ENCODE data around the gene C1orf87.

The C1orf87 gene, protein sequence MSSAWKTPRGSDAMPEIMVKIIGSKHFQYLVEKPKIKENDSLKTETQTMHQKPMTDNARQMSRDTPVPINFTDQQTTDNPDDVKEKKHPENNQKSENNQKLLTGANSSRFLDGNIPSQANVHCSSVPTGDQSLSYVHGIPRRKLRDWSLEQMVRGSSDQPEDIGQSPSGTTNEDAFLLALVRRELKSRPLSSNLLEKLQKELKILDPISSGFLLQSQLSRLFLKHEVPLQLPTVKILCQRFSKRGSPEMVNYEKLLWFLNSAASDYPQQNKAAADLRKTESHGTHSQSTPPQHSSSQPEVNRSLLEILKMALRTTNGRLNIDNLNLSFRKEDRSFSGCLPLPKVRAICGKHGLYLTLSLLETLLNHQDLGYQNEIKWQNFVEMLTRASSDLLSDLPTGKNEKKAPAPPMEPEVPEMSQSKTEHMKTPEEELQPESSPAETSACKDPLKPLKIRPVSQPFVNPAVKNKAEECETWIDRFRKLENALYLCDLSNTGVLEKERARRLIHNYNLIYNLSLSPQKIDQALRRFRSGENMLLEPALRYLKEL

DNA sequence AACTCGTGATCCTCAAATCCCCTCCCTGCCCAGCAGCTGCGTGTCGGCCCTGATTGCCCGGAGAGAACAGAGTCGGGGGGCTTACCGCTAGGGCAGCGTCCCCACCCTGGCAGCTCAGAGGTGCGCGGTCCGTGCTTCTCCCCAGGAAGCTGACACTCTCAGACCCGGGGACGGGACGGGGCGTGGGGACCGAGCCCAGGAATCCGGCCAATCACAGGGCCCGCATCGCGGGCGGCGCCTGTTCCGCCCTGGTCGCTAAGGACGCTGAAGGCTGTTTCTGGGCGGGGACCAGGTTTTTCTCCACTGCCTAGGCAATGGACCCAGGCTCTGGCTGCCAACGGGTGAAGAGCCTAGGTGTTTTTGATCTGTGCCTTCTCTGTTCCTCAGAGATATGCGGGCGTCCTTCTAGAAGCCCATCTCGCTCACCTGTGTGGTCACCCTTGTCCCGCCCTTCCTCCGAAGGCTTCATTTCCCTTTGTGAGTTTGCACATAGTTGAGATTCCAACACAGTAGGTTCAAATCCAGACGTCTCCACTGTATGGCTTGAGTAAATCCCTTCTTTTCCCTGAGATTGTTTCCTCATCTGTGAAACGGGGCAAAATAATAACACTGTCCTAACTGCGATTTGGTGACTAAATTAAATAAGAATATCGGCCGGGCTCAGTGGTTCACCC, at the start of gene C1orf87:
TSS of gene C1orf87 (minus strand) at position 166 of the 674 bp plus-strand sequence. CDS start 1,127 bp downstream, outside the sequence.
- DNase-seq (ENCODE audit: low read depth in 4 of 4, low spot score in 1 of 4) = no peak

DNA sequence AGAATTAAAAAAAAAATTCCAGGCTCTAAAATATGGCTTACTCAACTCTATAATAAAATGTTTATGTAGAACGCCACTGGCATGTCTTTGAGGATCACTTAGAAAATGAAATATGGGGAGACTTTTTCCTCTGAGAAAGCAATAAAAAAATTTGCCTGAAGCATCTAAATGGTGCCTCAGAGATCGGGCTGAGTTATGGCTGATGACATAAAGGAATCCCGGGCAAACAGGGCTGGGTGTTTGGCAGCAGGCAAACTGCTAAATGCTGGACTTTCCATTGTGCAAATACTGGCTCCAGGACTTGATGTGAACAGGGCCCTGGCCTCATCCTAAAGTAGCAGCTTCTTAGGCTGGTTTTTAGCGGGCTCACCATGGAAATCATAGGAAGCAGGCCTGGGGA, 44.5 kb upstream of the C1orf87 start:
- DNase-seq (ENCODE audit: low read depth in 4 of 4, low spot score in 1 of 4) = no peak

DNA sequence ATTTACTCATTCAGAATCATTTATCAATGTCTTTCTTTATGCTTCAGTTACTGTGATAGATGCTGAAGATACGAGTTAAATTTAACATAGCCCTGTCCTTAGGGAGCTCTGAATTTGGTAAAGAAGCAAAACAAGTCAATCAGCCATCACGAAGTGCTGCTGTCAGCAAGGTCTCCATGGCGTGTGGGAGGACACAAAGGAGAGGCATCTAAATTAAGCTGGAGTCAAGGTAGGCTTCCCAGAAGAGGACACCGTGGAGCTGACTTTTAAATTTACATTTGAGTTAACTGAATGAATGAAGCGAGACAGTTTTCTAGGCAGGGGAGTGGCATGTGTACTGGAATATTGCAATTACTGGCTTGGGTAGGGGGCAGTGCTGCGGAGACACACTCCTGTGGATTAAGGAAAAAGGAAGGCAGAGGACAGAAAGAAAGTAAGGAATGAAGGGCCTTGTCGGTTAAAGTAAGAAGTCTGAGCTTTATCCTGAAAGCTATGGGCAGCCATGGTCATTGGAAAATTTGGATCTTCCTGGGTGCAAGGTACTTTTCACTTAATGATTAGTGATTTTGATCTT, 41.3 kb upstream of the C1orf87 start:
- no peak for DNase-seq (ENCODE audit: low read depth in 4 of 4, low spot score in 1 of 4)

DNA sequence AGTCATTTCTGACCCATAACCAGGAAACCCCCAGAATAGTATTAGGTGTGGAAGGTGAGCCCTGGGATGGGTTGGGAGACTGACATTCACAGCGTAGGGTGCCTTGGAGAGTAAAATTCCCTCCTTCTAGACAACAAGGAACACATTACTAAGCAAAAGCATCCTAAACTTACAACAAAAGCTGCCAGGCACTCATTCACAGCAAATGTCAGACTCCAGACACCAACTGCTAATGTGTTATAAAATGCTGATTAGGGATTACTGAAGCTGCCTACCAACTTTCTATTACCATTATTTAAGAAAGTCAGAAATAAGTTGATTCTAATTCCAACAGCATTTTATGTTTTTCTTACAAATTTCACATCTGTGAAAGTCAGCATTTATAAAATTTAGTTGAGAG, 40.0 kb upstream of the C1orf87 start:
- no peak for DNase-seq (ENCODE audit: low read depth in 4 of 4, low spot score in 1 of 4)

DNA sequence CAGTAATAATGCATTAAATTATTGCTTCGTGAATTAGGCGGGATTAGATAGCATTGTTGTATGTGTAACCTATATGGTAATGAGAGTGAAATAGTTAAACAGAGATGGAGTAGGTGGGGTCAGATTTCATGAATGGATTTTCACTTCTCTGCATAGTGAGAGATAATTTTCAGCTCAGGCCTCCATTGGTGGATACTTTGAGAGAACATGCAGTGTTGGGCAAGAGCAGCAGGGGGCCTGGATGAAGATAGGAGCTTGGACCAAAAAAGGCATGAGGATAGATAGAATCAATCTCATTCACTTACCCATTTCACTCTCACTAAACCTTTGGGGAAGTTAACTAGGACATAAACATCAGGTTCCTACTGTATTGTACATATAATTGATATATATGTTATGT, 39.5 kb upstream of the C1orf87 start:
- no peak for DNase-seq (ENCODE audit: low read depth in 4 of 4, low spot score in 1 of 4)

DNA sequence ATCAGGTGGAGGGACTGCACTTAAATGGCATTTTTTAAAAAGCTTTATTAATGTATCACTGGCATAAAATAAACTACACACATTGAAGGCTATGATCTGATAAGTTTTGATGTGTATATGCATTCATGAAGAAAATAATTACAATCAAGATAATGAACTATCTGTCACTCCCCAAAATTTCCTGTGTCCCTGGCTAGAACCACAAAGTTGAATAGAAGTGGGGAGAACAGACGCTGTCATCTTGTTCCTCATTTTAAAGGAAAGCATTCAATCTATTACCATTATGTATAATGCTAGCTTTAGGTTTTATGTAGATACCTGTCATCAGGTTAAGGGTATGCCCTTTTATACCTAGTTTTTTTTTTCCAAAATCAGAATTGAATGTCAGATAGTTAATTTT, 38.1 kb upstream of the C1orf87 start:
- no peak for DNase-seq (ENCODE audit: low read depth in 4 of 4, low spot score in 1 of 4)

DNA sequence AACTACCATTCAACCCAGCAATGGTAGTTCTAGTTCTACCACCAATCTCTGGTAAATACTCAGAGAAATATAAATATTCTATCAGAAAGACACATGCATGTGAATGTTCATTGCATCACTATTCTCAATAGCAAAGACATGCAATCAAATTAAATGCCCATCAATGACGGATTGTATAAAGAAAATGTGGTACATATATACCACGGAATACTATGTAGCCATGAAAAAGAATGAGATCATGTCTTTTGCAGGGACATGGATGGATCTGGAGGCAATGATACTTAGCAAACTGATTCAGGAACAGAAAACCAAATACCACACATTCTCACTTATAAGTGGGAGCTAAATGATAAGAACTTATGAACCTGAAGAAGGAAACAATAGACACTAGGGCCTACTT, 37.5 kb upstream of the C1orf87 start:
- no peak for DNase-seq (ENCODE audit: low read depth in 4 of 4, low spot score in 1 of 4)

DNA sequence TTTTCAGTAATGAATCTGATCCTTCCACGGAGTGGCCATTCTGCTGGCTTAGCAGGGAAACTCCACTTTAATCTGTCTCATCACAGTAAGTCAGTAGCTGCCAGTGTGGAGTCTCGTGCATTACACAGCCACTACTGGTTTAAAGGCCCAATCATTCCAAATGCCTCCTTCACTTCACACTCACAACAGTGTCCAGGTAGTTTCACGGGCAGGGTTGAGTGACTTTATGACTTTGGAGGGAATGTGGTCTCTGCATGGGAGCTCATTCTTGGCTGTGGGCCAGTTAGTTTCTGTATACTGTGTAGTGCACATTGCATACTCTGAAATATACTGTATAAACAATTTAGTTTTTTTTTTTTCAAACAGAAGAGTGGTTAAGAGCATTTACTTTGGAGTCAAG, 34.6 kb upstream of the C1orf87 start:
- no peak for DNase-seq (ENCODE audit: low read depth in 4 of 4, low spot score in 1 of 4)

DNA sequence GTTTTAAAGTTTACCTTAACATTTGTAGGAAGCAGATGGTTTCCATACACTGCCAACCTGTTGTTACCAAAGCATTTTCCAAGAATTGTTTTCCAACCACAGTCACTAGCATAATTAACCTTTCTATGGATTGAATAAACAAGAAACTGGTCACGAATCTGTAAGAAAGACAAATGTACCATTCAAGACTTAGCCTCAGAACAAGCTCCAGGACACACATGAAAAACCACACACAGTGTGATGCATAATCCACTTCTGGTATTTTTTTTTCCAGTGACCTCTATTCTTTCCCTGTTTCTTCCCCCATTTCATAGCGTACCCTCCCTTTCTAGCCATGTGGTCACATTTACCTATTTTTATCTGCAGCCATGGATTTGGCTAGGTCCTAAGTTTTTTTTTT, 29.6 kb upstream of the C1orf87 start:
- no peak for DNase-seq (ENCODE audit: low read depth in 4 of 4, low spot score in 1 of 4)

DNA sequence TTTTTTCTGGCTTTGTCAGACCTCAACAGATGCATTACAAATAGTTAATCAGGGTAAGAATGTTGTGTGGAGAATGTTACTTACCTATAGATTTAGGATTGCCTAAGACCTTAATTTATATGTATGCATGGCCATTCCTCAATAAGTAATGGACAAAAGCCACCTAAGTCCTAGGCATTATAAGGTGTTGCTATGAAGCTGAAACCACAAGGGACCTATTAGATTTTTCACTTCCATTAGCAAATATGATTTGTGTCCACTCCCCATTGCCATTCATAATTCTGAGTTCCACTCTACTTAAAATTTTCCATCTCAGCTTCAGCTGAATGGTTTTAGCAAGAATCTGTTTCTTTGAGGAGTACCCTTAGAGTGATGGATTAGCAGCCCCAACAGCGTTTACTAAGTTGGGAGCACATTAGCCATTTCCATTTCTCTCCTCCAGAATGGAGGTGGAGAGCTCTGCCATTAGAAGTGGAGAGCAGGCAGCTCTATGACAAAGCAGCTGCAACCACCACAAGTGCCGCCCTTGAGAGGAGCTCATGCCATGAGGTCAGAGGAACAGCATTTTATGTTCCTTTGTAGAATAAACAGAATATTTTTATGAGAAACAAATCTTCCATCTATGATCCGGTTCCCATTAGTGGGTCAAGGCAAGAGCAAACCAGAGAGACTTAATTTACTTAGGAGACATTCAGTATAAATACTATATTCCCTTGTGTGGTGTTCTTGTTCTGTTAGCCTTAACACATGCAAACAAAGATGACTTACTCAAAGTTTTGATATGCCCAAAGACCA, 28.9 kb upstream of the C1orf87 start:
- no peak for DNase-seq (ENCODE audit: low read depth in 4 of 4, low spot score in 1 of 4)

DNA sequence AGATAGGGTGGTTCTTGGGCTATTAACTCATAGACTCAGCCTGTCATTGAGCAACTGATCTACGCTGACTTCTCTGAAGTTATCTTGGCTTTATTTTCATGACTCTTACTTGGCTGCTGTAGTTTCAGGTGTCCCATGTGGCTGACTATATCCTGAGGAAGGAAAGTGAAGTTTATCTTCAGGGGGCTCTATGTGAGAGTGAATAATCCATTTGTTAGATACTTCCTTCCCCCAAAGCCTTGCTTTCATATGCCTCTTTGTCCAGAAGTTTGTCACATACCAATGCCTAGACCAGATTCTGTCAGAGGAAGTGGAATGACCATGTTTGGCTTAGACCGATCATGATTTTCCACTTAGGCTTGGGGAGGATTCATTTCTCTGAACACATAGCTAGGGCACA, 27.9 kb upstream of the C1orf87 start:
- no peak for DNase-seq (ENCODE audit: low read depth in 4 of 4, low spot score in 1 of 4)

DNA sequence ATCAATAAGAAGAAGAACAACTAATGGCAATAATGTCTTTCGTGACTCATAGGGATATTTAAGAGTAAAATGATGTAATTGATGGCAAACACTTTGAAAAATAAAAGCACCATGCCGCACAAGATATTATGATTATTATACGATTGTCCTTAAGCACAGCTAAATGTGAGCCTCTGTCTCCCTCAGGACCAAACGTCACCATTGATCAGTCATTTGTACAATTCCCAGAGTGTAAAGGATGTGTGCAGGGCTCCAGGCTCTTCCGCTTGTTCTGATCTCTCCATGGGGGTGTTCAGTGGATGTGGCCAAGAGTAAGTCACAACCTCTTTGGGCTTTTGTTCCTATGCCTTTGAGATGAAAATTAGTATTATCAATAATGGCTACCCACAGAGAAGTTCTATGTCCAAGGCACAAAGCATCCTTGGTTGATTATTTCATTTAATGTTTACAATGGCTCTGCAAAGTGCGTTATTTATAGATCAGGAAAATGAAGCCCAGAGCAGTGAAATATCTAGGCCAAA, 17.7 kb upstream of the C1orf87 start:
- DNase-seq (ENCODE audit: low read depth in 4 of 4, low spot score in 1 of 4) = no peak

DNA sequence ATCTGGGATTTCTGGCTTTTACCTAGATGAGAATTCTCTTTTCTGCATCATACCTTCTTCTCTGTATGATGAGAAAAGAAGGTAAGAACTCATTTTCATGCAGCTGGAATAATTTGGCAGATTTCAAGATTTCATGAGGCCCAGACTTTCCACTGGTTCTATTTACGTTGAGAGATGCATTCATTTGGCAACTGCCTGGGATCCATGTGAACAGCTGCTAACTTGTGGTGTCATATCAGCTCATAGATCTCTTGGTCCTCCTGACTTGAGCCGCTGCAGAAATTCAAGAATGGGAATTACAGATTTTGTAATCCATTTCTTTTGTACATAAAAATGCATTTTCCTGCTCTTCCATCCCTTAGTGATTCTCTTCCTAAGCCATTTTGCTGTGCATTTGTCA, 17.1 kb upstream of the C1orf87 start:
- DNase-seq (ENCODE audit: low read depth in 4 of 4, low spot score in 1 of 4) = no peak

DNA sequence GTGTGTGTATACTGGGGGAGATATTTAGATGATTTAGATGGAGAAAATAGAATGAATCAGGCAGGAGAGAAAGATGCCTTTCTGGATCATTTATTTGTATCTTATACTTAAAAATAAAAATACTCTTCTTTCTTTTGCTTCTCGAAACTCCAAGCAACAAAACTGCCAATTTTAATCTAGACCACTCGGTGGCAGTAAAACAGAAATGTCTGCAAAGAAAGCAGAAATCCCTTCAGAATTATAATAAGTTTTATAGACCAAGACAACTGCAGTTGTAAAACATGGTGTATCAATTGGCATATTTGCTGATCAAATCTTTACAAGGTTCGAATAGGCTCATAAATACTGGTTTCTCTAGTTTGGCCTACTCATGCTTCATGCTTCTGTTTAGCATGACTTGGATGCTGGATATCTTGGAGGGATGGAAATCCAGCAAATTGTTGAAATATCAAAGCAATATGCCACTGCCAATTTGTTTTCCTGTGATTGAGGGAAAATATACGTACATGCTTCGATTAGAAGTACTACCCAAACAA, 15.1 kb upstream of the C1orf87 start:
- DNase-seq (ENCODE audit: low read depth in 4 of 4, low spot score in 1 of 4) = no peak

DNA sequence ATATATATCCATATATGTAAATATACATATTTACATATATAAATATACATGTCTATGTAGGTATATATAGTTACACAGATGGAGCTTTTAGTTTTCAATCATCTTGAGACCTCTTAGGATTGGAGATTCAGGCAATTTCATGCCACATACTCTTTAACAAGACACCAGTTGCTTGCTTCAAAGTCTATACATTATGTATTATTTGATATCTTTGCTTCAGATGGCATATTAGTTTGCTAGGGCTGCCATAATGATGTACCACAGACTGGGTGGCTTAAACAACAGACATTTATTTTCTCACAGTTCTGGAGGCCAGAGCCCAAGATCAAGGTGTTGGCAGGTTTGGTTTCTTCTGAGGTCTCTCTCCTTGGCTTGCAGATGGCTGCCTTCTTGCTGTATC, 14.1 kb upstream of the C1orf87 start:
- no peak for DNase-seq (ENCODE audit: low read depth in 4 of 4, low spot score in 1 of 4)

DNA sequence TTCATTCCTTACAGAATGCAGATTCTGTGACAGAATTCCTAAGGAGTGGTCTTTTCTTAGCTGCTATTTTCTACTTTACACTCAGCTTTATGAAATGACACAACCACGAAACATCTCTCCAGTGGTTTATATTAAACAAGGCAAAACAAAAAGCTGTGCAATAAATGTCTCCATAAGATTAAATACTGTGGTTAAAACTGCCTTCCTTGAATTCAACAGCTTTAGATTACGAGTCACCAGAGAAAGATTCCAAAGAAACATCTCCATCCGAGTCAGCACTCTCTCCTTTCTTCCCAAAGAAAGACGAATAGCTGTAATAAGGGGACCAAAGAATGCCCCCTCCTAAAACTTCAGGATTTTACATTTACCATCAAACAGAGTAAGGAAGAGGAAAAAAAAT, 4.6 kb upstream of the C1orf87 start:
- DNase-seq (ENCODE audit: low read depth in 4 of 4, low spot score in 1 of 4) = no peak

DNA sequence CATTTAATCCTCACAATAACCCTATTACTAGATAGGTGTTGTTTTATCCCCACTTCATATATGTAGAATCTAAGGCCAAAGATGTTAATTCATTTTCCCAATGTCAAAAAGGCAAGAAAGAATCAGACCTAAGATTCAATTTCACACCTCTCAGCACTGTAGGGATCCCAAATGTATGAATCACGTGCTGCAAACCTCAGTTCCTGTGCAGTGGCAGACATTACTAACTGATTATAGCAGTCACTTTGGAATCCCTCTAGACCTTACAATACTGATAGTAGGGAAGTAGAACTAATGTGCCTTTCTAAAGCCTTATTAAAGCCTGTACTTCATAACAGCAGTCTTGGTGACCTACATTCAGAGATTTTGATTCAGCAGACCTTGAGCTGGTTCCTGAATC, 2.3 kb downstream of the C1orf87 start:
- DNase-seq (ENCODE audit: low read depth in 4 of 4, low spot score in 1 of 4) = no peak

DNA sequence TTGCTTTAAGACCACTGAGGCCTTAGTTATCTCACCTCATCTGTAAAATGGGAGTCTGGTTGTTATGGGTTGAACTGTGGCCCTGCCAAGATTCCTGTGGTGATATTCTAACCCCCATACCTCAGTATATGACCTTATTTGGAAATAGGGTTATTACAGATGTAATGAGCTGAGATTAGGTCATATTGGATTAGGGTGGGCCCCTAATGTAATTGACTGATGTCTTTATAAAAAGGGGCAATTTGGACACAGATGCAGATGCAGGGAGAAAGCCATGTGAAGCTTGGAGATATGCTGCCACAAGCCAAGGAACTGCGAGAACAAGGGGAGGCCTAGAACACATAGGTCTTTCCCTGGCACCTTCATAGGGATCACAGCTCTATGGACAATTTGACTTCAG, 3.9 kb downstream of the C1orf87 start:
- no peak for DNase-seq (ENCODE audit: low read depth in 4 of 4, low spot score in 1 of 4)

DNA sequence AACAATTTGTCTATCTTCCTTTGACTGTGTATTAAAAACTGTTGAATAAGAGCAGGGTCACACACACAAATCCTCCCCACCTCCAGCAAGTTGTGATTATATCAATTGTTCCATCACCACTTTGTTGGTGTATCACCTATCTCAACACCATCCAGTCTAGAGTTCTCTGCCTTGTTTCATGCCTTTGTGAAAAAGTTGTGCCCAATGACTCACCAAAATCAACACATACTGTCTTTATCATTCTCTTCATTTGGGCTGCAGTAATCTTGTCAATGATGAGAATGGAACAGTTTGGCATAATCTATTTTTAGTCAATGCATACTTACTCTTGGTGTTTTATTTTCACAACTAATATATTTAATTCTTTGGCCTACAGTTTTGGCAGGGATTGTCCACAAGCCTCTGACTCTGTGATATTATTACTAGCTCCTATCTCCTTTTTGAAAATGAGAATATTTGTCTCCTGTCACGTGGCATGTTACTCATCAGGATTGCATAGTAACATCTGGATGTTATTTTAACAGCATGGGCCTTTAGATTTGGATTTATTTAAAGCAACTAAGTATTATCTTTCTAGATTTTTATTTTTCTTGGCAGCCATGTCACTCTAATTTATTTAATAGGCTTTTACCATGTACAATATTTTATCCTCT, 5.1 kb downstream of the C1orf87 start:
- no peak for DNase-seq (ENCODE audit: low read depth in 4 of 4, low spot score in 1 of 4)

DNA sequence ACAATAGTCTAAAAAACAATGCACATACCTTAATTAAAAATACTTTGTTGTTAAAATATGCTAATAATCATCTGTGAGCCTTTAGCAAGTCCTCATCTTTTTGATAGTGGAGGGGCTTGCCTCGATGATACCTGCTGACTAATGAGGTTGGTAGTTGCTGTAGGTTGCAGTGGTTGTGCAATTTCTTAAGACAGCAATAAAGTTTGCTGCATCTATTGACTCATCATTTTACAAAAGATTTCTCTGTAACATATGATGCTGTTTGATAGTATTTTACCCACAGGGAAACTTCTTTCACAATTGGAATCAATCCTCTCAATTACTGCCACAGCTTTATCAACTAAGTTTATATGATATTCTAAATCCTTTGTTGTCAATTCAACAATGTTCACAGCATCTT, 7.6 kb downstream of the C1orf87 start:
- DNase-seq (ENCODE audit: low read depth in 4 of 4, low spot score in 1 of 4) = no peak

Measured in stimulated activated CD4-positive, alpha-beta T cell treated with anti-CD3 and anti-CD28 coated beads, Interleukin-1b, Interleukin-23, amount 100 ng/mL, for 24 hours (primary cell).